HCT116 (cell line): ENCODE data around the gene ZNF254. TPM values are rescaled to one million over a fixed set of nuclear protein-coding genes. Genes with fewer than 3 reads are reported as not detected.
"Not testable (repeated sequence)": the region's sequence is repeated elsewhere in the genome, so short reads cannot be mapped to it uniquely, and the experiment has no call there.

Source experiments
- ATAC-seq: fragments of 200-7000 bp; cut with Tn5 transposase; 2 replicates; pipeline ENCODE4 v1.9.1; 2020; ENCODE audit warnings: mild to moderate bottlenecking, moderate library complexity
- BruUV-seq: library from RNA; stranded (reverse); fragments of 400-500 nt; replicated peaks from 2 replicates; lab custom pipeline; 2021; lab: Mats Ljungman, UMichigan
- CTCF ChIA-PET: fragments of 300-600 bp; sonication (Branson Sonifier 250); formaldehyde crosslinking; loops from one replicate; lab custom pipeline; 2021; ENCODE audit warnings: antibody characterized with exemption; lab: Charles Lee
- POLR2A ChIA-PET: fragments of 300-600, 350-600 bp; sonication (Branson Sonifier 250); formaldehyde crosslinking; loops from one replicate; lab custom pipeline; 2021; ENCODE audit warnings: antibody characterized with exemption; lab: Charles Lee
- RAD21 ChIA-PET, 2 experiments: fragments of 300-600 bp; sonication (Branson Sonifier 250); formaldehyde crosslinking; loops; one replicate each; lab custom pipeline; 2023; ENCODE audit warnings: low total read pairs in 2 of 2; ENCODE audit not compliant: uncharacterized antibody in 2 of 2, unreplicated experiment in 2 of 2, low non-redundant PET in 1 of 2; lab: Charles Lee
- DNase-seq: peaks from one replicate; pipeline ENCODE4 v3.0.0-alpha.2; 2010; ENCODE audit warnings: low read depth, low spot score
- H2AFZ ChIP-seq: fragments of 200-600 bp; shearing (Covaris generic), sonication (generic); 2 replicates; pipeline ENCODE4 v1.6.1; 2017; ENCODE audit warnings: low read depth, mixed run types, mixed read lengths, antibody characterized with exemption, low read length; ENCODE audit not compliant: poor library complexity, severe bottlenecking
- H3K27ac ChIP-seq: 2 replicates; pipeline ENCODE4 v1.5.1; 2012; ENCODE audit warnings: low read depth, low read length
- H3K27me3 ChIP-seq: fragments of 200-600 bp; sonication (generic); 2 replicates; pipeline ENCODE4 v1.6.1; 2016; ENCODE audit warnings: mixed run types, low read length, mixed read lengths; ENCODE audit not compliant: insufficient read depth
- H3K36me3 ChIP-seq, 2 experiments: fragments of 200-500 bp in 1 of 2; fragments of 200-600 bp in 1 of 2; sonication (Bioruptor generic) in 1 of 2; sonication (generic) in 1 of 2; 2 replicates each; pipeline versions ENCODE4 v1.5.1 to v1.6.1; 2014 to 2016; ENCODE audit warnings: low read length in 2 of 2, inconsistent platforms in 1 of 2, mixed read lengths in 1 of 2, mixed run types in 1 of 2; ENCODE audit not compliant: insufficient read depth in 2 of 2, control insufficient read depth in 1 of 2
- H3K4me1 ChIP-seq, 2 experiments: fragments of 200-600 bp in 1 of 2; sonication (generic) in 1 of 2; 2 replicates each; pipeline versions ENCODE4 v1.5.1 to v1.6.1; 2012 to 2017; ENCODE audit warnings: low read length in 2 of 2, inconsistent platforms in 1 of 2, mild to moderate bottlenecking in 1 of 2, mixed read lengths in 1 of 2, mixed run types in 1 of 2, moderate library complexity in 1 of 2; ENCODE audit not compliant: insufficient read depth in 2 of 2, control insufficient read depth in 1 of 2
- H3K4me2 ChIP-seq: fragments of 200-600 bp; sonication (generic); 2 replicates; pipeline ENCODE4 v1.6.1; 2017; ENCODE audit warnings: mixed run types, low read length, mixed read lengths
- H3K4me3 ChIP-seq, 2 experiments: fragments of 200-600 bp in 1 of 2; sonication (generic) in 1 of 2; replicated peaks in 1 of 2; 2 replicates each; pipeline ENCODE4 v1.5.1; 2011 to 2016; ENCODE audit warnings: low read length in 2 of 2, control low read depth in 1 of 2, low read depth in 1 of 2, mild to moderate bottlenecking in 1 of 2, mixed read lengths in 1 of 2, mixed run types in 1 of 2
- H3K79me2 ChIP-seq: fragments of 200-600 bp; sonication (generic); 2 replicates; pipeline ENCODE4 v1.6.1; 2017; ENCODE audit warnings: mild to moderate bottlenecking, mixed run types, low read length, moderate library complexity, mixed read lengths; ENCODE audit not compliant: insufficient read depth
- H3K9ac ChIP-seq: fragments of 200-600 bp; sonication (generic); 2 replicates; pipeline ENCODE4 v1.6.1; 2016; ENCODE audit warnings: low read length, mixed read lengths
- H3K9me2 ChIP-seq: fragments of 200-600 bp; sonication (generic), shearing (Covaris generic); 2 replicates; pipeline ENCODE4 v1.6.1; 2017; ENCODE audit warnings: mixed run types, mild to moderate bottlenecking, moderate library complexity; ENCODE audit not compliant: insufficient read depth
- H3K9me3 ChIP-seq, 2 experiments: fragments of 200-500 bp in 1 of 2; fragments of 200-600 bp in 1 of 2; sonication (Bioruptor generic) in 1 of 2; sonication (generic) in 1 of 2; 2 replicates each; pipeline ENCODE4 v1.6.1; 2014 to 2017; ENCODE audit warnings: low read length in 2 of 2, mixed read lengths in 2 of 2, inconsistent platforms in 1 of 2, low read depth in 1 of 2, mild to moderate bottlenecking in 1 of 2, mixed run types in 1 of 2, moderate library complexity in 1 of 2; ENCODE audit not compliant: control insufficient read depth in 1 of 2, insufficient read depth in 1 of 2
- H4K20me1 ChIP-seq: fragments of 200-600 bp; sonication (generic), shearing (Covaris generic); 2 replicates; pipeline ENCODE4 v1.6.1; 2017; ENCODE audit warnings: mixed run types, mild to moderate bottlenecking, moderate library complexity; ENCODE audit not compliant: insufficient read depth
- CBX3 ChIP-seq: IDR thresholded peaks from 2 replicates; pipeline ENCODE4 v1.6.1; 2012; ENCODE audit warnings: low read depth
- POLR2A ChIP-seq: IDR thresholded peaks from 2 replicates; pipeline ENCODE4 v1.7.0; 2011; ENCODE audit warnings: borderline replicate concordance; ENCODE audit not compliant: insufficient read depth, insufficient read length; ENCODE audit errors: extremely low read depth
- POLR2AphosphoS5 ChIP-seq: IDR thresholded peaks from 2 replicates; pipeline ENCODE4 v1.6.1; 2011; ENCODE audit warnings: mild to moderate bottlenecking, low read depth, low read length, moderate library complexity
- SIN3A ChIP-seq: IDR thresholded peaks from 2 replicates; pipeline ENCODE4 v1.6.1; 2012; ENCODE audit warnings: low read depth
- SRF ChIP-seq: IDR thresholded peaks from 2 replicates; pipeline ENCODE4 v1.6.1; 2012; ENCODE audit warnings: low read depth
- ZNF274 ChIP-seq: fragments of 200-500 bp; sonication (Bioruptor generic); IDR thresholded peaks from 2 replicates; pipeline ENCODE4 v1.6.1; 2014; ENCODE audit warnings: mild to moderate bottlenecking, low read depth, low read length, inconsistent platforms
- intact Hi-C: fragments of 100-400 bp; cut with micrococcal nuclease; formaldehyde crosslinking; loops from 2 replicates; pipeline ENCODE4 v1.10.0; 2022
- total RNA-seq: library from RNA; stranded (reverse); gene quantifications from one replicate; pipeline ENCODE4 v1.2.1, GENCODE V29; 2021; ENCODE audit not compliant: unreplicated experiment
- TF ChIP-seq, protein P1 (sequence below): IDR thresholded peaks from 2 replicates; pipeline ENCODE4 v1.6.1; 2012; ENCODE audit warnings: low read depth
- TF ChIP-seq, protein P2 (sequence below): IDR thresholded peaks from 2 replicates; pipeline ENCODE4 v1.6.1; 2011; ENCODE audit warnings: mild to moderate bottlenecking, low read length, moderate library complexity; ENCODE audit not compliant: insufficient replicate concordance; ENCODE audit errors: extremely low read depth

ZNF254 gene
- total RNA-seq, 1 experiment from 2014 or later: 2.5 TPM

DNA sequence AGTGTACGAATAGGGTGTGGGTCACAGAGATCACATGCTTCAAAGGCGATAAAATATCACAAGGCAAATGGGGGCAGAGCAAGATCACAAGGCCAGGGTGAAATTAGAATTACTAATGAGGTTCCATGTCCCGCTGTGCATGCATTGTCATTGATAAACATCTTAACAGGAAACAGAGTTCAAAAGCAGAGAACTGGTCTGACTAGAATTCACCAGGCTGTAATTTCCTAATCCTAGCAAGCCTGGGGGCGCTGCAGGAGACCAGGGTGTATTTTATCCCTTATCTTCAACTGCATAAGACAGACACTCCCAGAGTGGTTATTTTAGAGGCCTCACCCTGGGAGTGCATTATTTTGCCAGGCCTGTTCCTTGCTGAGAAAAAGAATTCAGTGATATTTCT, 11.5 kb upstream of the ZNF254 start:
- H3K4me2 ChIP-seq, ATAC-seq, H3K4me3 ChIP-seq, H2AFZ ChIP-seq, H3K9me3 ChIP-seq, DNase-seq, H3K4me1 ChIP-seq, H3K9me2 ChIP-seq, intact Hi-C loops, H3K27ac ChIP-seq, CTCF ChIA-PET, H3K79me2 ChIP-seq, BruUV-seq, H3K36me3 ChIP-seq, POLR2A ChIA-PET, H4K20me1 ChIP-seq, RAD21 ChIA-PET, H3K27me3 ChIP-seq, H3K9ac ChIP-seq: not testable (repeated sequence)

DNA sequence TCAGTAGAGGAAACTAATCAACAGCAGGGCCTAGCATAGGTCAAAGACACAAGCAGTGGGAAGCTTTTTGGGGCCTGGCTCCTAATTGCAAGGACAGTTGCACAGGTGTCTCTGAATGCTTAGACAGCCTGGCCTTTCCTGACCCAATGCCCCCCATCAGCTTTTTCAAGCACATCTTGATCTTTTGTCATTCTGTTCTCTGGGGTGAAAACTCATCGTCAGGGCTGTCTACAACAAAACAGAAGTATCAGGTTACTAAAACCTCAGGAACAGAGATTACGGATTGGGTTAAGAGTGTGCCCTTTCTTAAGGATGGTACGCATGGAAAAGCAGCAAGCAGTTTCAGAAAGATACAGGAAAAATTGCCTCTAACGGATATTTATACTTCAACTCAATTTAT, 8.3 kb upstream of the ZNF254 start:
- no peaks in the 10 kb centered on the region for H3K4me1 ChIP-seq
- H3K79me2 ChIP-seq: no peaks in the 10 kb centered on the region
- no TSS peak for BruUV-seq
- peaks cover 0 to 8% of the 10 kb centered on the region in 2 experiments; a peak in 1 of 4 replicates for H3K9me3 ChIP-seq
- no peak overlapping the region for H3K4me2 ChIP-seq
- DNase-seq (no peak), ATAC-seq (no peak)
- H3K27ac ChIP-seq: no peak overlapping the region
- H3K4me3 ChIP-seq: no peak overlapping the region
- H3K27me3 ChIP-seq: no peaks in the 10 kb centered on the region
- no peak overlapping the region for H2AFZ ChIP-seq
- ChIA-PET CTCF (no interaction called here), RAD21 (no interaction called here), POLR2A (no interaction called here)
- H3K9ac ChIP-seq: no peak overlapping the region
- TF ChIP-seq POLR2A (no peak), ZNF274 (no peak), SIN3A (no peak)
- H3K9me2 ChIP-seq: no peaks in the 10 kb centered on the region
- no peaks in the 10 kb centered on the region for H3K36me3 ChIP-seq
- H4K20me1 ChIP-seq: no peaks in the 10 kb centered on the region
- intact Hi-C loops: no loop called here

DNA sequence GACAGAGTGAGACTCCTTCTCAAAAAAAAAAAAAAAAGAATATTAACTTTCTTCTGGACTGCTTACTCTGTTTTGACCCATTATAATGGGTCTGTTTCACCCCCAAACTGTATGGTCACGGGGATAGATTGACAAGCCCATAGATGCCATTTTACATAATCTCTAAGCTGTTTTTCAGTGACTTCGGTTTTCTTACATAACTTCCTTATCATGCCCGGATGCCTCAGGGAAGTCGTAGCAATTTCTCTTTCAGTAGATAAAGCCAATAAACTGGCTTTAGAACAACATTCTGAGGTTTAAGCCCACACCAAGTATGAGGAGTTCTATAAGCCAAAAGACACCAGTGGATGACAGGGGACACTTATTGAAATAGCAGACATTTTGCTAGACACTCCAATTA, 5.9 kb upstream of the ZNF254 start:
- ChIA-PET CTCF (no interaction called here), RAD21 (no interaction called here), POLR2A (no interaction called here)
- Histone ChIP-seq H3K9ac (no peak overlapping the region), H3K9me3 (peaks cover 0 to 4% of the 10 kb centered on the region in 2 experiments; a peak in 1 of 4 replicates), H3K27ac (no peak overlapping the region), H4K20me1 (no peaks in the 10 kb centered on the region), H3K4me2 (no peak overlapping the region), H3K9me2 (no peaks in the 10 kb centered on the region), H3K79me2 (no peaks in the 10 kb centered on the region), H3K4me1 (no peaks in the 10 kb centered on the region), H3K4me3 (no peak overlapping the region), H3K27me3 (no peaks in the 10 kb centered on the region), H2AFZ (no peak overlapping the region), H3K36me3 (no peaks in the 10 kb centered on the region)
- intact Hi-C loops: no loop called here
- no TSS peak for BruUV-seq
- ATAC-seq (no peak), DNase-seq (no peak)
- TF ChIP-seq, protein P1, sequence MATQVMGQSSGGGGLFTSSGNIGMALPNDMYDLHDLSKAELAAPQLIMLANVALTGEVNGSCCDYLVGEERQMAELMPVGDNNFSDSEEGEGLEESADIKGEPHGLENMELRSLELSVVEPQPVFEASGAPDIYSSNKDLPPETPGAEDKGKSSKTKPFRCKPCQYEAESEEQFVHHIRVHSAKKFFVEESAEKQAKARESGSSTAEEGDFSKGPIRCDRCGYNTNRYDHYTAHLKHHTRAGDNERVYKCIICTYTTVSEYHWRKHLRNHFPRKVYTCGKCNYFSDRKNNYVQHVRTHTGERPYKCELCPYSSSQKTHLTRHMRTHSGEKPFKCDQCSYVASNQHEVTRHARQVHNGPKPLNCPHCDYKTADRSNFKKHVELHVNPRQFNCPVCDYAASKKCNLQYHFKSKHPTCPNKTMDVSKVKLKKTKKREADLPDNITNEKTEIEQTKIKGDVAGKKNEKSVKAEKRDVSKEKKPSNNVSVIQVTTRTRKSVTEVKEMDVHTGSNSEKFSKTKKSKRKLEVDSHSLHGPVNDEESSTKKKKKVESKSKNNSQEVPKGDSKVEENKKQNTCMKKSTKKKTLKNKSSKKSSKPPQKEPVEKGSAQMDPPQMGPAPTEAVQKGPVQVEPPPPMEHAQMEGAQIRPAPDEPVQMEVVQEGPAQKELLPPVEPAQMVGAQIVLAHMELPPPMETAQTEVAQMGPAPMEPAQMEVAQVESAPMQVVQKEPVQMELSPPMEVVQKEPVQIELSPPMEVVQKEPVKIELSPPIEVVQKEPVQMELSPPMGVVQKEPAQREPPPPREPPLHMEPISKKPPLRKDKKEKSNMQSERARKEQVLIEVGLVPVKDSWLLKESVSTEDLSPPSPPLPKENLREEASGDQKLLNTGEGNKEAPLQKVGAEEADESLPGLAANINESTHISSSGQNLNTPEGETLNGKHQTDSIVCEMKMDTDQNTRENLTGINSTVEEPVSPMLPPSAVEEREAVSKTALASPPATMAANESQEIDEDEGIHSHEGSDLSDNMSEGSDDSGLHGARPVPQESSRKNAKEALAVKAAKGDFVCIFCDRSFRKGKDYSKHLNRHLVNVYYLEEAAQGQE: no peak
- TF ChIP-seq, protein P2, sequence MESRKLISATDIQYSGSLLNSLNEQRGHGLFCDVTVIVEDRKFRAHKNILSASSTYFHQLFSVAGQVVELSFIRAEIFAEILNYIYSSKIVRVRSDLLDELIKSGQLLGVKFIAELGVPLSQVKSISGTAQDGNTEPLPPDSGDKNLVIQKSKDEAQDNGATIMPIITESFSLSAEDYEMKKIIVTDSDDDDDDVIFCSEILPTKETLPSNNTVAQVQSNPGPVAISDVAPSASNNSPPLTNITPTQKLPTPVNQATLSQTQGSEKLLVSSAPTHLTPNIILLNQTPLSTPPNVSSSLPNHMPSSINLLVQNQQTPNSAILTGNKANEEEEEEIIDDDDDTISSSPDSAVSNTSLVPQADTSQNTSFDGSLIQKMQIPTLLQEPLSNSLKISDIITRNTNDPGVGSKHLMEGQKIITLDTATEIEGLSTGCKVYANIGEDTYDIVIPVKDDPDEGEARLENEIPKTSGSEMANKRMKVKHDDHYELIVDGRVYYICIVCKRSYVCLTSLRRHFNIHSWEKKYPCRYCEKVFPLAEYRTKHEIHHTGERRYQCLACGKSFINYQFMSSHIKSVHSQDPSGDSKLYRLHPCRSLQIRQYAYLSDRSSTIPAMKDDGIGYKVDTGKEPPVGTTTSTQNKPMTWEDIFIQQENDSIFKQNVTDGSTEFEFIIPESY: no peak
- TF ChIP-seq SRF: no peak
- no peak for TF ChIP-seq POLR2A
- TF ChIP-seq POLR2AphosphoS5: no peak
- TF ChIP-seq CBX3: no peak
